NCI-H1092 (cell line): Measurements from ENCODE around the gene EPOP.

Source experiments
- DNase-seq: peaks from one replicate; lab custom pipeline; 2025; lab: John Stamatoyannopoulos, UW

Gene EPOP

DNA sequence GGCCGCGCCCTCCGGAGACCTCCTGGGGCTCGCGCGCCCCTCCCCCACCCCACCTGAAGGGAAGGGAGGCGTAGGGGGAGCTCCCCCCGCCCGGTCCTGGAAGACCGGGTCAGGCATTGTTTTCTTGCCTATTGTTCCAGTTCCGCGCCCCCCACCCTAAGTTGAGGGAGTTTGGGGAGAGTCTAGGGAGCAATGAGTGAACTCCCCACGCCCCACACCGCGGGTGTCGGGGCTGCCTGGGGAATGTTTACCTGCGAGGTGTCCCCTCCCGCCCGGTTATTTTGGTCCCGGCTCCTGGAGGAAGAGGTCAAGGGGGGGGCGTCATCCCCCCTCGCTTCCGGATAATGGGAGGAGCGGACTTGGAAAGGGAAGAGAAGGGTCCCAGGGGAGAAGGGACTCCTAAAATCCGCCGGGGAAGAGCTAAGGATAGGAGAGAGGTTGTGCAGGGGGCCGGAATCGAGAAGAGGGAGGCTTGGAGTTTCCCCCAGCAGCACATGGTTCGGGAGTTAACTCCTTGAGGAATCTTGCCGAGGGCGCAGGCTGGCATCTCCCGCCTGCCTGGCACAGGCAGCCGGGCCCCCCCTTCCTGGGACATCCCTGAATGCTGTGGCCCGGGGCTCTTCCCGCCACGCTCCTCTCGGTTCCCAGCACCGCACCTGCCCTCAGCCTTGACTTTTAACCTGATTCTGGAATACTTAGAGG lies 31.2 kb upstream of the EPOP start:
- peak; percentile 16 for DNase-seq

DNA sequence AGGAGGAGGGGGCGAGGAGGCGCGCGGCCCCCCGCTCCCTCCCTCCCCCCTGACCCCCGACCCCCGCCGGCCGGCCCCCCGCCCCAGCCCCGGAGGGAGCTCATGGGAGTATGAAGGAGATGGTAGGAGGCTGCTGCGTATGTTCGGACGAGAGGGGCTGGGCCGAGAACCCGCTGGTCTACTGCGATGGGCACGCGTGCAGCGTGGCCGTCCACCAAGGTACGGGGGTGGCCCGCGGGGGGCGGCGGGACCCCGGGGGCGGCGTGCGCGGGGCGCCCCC lies 30.7 kb upstream of the EPOP start:
- no peak for DNase-seq

DNA sequence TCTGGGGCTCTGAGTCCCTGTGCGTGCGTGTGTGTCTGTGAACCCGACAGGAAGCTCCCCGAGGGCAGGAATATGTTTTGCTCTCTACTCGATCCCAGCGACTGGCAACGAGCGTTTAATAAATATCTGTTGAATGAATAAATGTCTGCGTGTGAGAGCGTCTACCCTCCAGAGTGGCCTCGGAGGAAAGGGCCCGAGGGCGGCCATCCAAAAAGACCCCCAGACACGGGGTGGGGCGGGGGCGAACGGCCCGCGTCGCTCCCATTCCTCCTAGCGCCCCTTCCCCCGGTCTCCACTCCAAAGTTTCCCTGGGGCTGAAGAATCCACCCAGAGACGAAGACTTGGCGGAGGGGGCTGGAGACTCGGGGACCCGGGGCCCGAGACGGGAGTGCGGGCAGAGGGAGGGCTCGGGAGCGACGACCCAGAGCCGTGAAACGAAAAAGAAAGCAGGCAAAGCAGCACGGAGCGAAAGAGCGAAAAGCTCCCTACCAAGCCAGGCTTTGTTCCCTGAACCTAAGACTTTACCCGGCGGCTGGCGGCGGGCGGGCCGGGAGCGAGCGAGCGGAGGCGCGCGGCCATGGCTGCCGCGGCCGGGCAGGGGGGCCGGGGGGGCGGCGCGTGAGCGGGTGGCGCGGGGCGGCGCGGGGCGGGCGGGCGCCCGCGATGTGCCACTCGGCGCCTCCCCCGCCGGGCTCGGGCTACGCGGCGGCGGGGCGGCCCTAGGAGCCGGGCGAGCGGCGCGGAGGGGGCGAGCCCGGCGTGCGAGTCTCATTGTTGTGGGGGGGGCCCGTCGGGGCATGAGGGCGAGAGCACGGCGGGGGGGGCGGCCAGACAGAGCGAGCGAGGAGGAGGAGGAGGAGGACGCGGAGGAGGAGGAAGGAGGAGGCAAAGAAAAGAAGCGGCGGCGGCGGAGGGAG lies 30.1 kb upstream of the EPOP start, which contains the start of gene MLLT6:
MLLT6 (plus strand) TSS at position 668 of the 917 bp plus-strand sequence. CDS start 360 bp downstream, outside the sequence.
- DNase-seq, result peak; percentile 79

DNA sequence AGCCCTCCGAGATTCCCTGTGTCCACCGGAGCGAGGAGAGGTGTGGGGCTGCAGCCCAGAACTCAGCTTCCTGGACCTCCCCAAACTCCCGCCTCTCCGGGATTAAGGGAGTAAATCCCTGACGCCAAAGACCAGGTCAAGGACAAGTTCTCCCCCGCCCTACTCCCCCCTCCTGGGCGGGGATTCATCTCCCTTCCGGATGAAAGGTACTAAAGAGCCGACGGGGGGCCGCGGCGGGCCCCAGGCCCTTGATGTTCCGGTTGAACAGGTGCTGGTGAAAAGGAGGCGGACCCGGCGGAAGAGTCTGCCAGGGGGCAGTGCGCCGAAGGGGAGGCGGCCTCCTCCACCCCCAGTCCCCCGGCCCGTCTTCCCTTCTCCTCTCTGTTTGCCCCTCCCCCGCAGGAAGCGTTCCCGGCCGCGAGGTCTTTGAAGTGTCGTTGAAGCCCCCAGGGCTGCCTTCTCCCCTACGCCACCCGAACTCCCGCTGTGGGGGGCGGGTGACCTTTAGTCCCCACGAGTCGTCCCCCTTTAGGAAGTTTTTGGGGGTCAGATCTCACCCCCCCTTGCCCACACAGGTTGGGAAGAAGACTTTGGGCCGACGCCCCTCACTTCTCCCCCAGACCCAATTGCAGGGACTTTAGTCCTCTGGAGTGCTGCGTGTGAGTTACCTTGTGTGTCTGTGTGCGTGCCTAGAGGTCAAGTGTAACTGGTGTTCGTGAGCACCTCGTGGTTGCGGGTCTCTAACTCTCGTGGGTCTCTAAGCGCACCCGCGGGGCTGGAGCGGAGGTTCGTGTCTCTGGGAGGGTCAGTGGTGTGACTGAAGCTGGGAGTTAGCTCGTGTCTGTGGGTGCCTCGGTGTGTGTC lies 29.2 kb upstream of the EPOP start:
- peak; percentile 72 for DNase-seq

DNA sequence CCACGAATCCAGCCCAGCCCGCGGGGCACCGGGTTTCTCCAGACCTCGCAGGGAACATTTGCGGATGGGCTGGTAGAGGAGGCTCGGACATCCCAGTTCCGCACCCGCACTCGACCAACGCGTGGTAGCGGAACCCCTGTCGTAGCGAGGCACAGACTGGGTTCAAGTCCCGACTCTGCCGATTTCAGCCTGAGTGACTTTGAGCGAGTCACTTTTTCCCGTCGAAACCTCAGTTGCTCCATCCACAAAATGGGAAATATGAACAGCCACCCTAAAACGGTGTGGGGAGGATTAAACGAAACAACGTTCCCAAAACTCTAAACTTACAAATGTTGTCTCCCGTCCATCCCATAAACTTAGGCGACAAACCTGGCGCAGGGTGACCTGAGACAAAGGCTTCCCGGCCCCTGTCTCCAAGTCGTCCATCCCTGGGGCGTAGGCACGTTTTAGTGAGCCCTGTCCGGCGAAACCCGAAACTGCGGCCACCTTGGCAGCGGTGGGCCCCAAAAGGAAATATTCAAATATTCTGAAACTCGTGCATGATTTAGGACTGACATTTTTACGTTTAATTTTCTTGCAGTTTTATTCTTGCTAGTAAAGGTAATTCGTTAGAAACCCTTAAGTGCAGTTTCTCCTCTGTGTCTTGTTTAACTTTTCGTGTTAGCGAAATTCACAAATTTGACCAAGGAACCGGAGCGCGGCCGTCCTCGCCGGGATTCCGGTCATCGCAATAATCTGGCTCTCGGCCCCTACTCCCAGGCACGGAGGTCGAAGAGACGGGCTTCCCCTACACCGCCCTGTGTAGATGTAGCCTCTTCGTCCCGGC lies 28.4 kb upstream of the EPOP start:
- no peak for DNase-seq

DNA sequence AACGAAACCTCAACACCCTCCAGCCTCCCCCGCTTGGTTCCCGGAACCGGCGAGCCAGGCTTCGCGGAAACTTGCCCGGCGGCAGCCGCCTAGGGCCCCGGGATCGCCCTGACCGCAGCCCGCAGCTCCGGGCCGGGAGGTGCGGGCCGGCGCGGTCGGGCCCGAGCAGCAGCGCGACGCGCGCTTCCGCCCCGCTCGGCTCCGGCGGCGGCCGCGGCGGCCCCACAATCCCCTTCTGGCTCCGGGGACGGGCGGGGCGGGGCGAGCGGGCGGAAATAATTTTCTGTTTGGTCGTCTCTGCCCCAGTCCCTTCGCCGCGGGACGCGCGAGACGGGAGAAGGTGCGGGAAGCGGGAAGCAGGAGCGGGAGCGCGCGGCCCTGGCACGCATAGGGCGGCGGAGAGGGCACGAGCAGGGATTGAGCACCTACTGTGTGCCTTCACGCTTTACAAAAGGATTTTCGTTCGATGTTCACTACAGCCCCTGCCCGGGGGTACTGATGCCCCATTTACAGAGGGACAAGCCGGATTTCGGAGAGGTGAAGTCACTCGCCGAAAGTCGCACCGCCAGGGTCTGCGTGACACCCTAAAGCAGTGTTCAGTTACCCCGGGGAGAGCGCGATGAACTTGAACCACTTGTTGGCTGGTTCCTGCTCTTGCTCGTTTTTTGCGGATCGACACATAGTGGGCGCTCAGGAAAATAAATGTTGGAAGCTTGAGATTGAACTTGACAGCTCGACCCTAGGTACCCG lies 27.6 kb upstream of the EPOP start:
- DNase-seq, result peak; percentile 76

DNA sequence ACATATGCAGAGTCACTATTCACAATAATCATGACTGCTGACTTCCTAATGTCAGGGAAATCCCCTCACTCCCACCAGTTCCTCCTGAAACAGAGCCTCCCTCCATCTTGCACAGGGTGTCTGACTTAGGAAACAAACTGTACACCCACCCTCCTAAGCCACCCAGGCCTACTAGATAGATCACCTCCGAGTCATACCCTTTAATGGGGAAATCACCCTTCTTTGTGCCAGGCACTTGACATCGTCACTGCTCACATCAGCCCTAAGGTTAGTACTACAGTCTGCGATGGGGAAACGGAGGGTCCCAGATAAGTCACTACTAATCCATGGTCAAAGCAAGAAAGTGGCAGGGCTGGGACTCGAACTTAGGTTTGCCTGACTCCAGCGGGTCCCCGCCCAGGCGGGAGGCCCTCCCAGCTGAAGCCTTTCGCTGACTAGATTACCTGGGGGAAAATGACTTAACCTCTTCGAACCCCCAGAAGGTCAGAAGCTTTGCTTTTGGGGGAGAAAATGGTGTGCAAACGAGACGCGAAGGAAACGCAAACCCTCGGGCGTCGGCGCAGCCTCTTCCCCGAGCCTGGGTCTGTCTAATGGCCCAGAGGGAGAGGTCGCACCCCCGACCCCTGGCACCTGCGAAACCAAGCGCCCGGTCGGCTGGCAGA lies 26.9 kb upstream of the EPOP start:
- no peak for DNase-seq

DNA sequence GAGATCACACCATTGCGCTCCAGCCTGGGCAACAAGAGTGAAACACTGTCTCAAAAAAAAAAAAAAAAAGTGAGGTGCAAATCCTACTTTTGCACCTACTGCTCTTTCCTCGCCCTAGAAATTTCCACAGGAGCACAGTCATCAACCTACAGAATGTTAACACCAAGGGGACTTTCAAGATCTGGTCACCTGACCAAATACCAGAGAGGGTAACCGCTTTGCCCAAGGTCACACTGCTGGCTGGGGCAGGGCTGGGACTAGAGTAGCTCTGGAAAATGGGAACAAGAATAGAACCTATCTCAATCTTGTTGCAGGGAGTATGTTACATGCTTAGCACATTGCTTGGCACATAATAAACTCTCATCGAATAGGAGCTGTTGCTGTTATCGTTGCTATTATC lies 24.0 kb upstream of the EPOP start:
- DNase-seq, result no peak

DNA sequence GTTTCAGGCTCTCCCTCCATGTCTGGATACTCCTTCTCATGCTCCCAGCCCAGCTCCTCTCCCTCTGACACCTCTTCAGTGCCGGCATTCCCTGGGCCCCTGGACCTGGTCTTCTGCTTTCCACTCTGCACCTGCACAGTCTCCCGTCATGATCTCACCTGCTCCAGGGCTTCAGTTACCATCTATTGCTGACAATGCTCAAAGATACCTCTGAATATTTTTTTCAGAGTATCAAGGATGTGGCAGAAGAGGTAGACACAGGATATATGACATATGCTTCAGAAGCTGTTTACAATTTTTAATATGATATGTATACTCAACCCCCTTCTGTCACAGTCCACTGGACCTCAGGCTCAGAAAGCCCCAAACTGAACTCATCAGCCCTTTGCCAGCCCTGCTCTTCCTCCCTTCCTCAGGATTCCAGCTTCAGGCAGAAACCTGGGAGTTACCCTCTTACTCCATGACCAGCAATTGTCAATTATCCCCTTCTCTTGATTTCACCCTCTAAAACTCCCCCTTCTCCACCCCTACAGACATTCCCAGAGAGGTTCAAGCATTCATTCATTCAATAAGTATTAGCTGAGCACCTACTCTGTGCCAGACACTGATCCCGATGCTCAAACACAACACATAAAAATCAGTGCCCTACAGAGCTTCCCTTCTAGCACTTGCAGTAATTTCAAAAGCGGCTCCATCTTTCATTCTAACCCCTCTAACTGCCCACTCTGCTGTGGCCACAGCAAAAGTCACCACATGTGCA lies 22.5 kb upstream of the EPOP start:
- no peak for DNase-seq

DNA sequence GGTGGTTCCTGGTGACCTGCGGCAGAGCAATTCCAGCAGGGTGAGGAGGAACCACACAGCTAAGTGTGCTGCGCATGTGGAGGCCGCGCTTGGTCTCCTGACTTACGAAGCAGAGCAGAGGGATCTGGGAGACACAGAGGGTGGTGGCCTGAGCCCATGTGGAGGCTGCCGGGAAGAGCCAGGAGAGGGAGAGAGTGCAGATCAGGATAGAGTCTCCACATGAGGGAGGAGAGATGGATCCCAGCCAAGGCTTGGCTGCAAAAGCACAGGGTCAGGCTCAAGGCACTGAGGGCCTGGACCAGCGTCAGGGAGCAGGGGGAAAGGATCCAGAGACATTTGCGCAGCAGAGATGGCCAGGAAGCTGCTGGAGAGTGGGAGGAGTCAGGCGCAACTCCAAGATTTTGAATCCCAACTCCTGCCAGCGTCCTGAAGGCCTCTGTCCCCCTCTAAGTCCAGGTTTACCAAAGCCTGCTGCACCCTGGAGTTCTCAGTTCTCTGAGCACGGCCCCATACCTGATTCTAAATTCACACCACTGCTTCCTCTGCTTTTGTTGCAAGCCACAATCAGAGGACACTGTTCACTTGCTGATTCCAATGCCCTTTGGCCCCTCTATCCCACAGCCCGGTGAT lies 19.1 kb upstream of the EPOP start:
- DNase-seq, result peak; percentile 50

DNA sequence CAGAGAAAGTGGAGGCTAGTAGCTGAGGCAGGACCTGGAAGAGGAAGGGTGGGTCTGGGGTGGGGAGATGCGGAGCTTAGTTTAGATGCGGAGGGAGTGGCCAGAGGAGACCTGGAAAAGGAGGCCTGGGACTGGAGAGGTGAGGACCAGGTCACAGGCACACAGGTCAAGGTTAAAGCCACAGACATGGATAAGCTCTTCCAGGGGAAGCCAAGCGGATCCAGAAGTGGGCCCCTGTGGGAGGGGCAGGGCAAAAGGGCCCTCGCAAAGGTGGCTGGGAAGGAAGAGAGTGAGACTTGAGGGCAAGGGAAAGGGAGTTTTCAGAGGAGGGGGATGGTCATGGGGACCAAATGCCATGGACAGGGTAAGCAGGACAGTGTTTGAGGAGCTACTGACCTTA lies 16.4 kb upstream of the EPOP start:
- DNase-seq, result no peak

DNA sequence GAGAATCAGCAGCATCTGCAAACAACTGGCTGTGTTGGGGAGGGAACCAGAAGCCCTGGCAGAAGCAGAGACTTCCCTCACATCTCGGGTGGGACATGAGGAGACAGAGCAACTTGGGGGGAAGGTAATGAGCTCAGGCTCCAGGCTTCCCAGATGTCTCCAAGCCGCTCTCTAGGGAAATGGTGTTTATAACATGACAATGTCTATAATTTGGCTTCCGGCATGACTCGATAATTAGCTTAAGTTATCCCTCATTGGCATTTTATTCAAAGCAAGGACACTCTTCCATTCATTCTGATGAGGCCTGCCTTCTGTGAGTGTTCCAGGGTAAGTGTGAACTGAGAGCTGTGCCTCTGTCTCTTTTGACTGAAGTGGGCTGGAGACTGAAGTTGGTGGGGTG lies 15.6 kb upstream of the EPOP start:
- no peak for DNase-seq

DNA sequence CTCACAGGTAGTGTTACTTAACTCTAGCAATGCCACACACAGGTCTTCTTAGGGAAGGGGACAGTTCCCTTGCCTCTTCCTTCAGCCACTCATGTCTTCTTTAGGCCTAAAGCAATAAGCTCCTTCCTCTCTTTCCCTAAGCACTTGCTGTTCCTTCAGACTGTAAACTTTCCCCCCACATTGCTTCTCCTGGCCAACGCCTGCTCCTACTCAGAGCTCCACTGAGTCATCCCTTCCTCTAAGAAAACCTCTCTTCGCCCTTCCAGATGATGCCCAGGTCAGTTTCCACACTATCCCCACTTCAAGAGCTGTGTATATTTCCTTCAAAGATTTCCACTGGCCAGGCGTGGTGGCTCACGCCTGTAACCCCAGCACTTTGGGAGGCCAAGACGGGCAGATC lies 12.5 kb upstream of the EPOP start:
- DNase-seq, result no peak

DNA sequence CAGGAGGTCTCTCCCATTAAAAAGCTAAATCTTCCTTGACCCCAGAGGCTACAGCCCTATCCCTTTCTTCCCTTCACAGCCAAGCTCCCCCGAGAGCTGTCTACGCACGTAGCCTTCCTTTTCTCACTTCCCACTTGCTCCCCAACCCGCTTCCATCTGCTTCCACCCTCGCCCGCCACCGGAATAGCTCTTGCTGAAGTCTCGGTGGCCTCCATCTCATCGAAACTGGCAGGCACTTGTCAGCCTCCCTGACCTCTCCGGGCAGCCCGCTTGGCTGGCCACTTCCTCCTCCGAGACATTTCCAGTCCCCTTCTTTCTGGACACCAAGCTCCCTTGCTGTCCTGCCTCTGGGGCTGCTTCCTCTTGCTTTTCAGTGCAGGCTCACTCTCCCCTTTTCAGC lies 10.7 kb upstream of the EPOP start:
- no peak for DNase-seq

DNA sequence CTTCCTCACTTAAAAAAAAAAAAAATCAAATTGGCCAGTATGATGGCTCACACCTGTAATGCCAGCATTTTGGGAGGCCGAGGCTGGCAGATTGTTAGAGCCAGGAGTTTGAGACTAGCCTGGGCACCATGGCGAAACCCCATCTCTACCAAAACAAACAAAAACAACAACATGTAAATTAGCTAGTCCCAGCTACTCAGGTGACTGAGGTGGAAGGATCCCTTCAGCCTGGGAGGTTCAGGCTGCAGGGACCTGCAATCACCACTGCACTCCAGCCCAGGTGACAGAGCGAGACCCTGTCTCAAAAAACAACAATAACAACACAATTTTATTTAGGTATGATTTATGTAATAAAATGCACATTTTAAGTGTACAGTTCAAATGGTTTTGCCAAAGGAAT lies 6.3 kb upstream of the EPOP start:
- no peak for DNase-seq

DNA sequence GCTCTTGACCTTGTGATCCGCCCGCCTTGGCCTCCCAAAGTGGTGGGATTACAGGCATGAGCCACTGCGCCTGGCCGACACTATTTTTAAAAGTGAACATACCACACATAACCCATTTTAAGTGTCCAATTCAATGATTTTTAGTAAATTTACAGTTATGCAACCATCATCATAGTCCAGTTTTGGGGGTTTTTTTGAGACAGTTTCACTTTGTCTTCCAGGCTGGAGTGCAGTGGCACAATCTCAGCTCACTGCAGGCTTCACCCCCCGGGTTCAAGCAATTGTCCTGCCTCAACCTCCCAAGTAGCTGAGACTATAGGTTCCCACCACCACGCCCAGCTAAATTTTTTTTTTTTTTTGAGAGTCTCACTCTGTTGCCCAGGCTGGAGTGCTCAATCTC lies 3.1 kb upstream of the EPOP start:
- no peak for DNase-seq

DNA sequence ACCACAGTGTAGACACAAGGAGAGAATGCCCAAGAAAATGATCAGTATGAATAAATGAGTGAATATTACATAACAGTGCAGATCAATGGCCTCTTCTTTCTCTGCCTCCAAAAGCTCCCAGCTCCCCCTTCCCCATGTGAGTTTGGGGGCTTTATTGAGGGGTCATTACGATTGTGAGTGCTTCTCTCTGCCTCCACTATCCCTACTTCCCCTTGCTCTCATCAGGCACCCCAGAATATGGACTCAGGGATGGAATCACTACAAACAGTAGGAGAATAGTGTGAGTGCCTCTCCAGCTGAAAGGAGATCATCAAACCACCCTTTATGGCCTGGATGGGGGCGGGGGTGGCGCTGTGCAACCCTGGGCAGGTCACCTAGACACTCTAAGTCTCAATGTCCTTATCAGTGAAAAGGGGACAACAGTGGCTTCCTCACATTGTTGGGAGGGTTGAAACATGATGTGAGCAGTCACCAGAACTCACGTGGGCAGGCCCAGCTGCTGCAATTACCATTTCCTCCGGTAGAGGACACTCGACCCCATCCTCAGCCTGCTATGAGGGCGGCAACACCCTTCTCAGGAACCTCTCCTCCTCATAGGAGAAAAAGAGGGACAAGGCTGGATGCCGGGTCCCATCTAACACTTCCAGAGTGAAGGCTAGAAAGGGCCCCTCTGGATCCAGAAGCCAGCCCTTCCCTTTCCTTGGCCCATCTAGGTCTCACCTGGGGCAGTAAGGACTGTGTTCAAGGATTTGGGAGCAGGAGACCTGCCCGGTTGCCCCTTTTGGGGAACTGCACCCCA lies 2.1 kb upstream of the EPOP start:
- peak; percentile 72 for DNase-seq

DNA sequence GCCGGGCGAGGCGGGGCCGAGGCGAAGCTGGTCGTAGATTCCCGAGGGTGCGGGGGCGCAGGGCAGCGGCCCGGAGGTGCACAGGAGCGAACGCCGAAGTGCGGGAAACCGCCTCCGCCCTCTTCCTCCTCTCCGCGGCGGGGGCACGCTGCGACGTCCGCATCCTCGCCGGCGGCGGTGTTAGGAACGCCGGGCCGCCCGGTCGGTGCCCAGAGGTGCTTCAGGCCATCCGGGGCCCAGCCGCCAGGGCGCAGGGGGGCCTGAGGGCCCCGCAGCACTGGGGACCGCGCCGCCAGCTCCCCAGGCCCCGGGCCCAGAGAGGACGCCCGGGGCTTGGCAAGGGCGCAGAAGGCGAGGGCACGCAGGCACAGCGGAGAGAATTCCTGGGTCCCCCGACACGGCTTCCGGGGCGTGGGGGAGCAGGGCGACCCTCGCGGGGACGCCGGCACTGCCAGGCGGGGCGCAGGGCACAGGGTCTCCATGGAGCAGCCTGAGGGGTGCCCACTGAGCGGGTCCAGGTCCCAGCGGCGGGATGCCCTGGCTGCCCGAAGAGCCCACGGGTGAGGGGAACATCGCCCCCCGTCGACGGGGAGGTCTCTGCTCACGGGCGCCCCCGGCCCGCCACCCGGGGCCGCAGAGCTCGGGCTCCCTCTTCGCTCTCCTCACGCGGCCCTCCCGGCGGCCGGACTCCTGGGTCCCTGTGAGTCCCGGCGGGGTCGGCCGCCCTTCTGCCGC lies 576 bp downstream of the EPOP start:
- DNase-seq, result no peak
